GM18502 (cell line): Measurements from ENCODE around the gene CNGB1.
"Not testable (repeated sequence)": the region's sequence is repeated elsewhere in the genome, so short reads cannot be mapped to it uniquely, and the experiment has no call there.

Source experiments
- ATAC-seq: cut with Tn5 transposase; IDR thresholded peaks from one replicate; pipeline ENCODE4 v1.9.1; 2021; ENCODE audit warnings: mild to moderate bottlenecking; ENCODE audit not compliant: unreplicated experiment, poor library complexity

The CNGB1 gene

GRCh38 chr16:57914244-57915173, 56.4 kb downstream of the CNGB1 start:
- ATAC-seq, result no peak

DNA sequence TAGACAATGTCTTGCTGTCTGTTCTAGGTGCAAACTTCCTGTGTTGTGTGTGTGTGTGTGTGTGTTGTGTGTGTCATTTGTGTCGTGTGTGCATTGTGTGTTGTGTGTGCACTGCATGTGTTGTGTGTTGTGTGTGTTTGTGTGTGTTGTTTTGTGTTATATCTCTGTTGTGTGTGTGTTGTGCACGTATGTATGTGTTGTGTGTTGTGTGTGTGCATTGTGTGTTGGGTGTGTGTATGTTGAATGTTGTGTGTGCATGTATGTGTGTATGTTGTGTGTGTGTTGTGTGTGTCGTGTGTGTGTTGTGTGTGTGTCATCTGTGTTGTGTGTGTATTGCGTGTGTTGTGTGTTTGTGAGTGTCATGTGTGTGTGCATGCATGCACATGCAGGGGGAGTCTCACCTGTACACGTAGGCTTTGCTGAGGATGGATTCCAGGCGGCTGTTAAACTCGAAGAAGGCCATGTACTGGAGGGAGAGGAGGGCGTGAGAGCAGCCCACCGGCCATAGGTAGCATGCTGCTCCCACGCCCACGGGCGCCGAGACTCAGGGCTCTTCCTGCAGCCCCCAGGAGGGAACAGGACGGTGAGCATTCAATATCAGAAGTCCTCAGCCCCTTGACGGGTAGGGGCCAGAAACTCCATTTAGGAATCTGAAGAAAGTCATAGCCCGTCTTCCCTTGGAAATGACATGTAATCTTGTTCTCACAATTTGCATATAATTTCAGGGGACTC, 58.2 kb downstream of the CNGB1 start:
- ATAC-seq, result no peak

GRCh38 chr16:57911743-57912142, 59.2 kb downstream of the CNGB1 start:
- no peak for ATAC-seq

GRCh38 chr16:57910696-57911095, 60.2 kb downstream of the CNGB1 start:
- no peak for ATAC-seq

GRCh38 chr16:57908409-57908987, 62.4 kb downstream of the CNGB1 start:
- no peak for ATAC-seq

DNA sequence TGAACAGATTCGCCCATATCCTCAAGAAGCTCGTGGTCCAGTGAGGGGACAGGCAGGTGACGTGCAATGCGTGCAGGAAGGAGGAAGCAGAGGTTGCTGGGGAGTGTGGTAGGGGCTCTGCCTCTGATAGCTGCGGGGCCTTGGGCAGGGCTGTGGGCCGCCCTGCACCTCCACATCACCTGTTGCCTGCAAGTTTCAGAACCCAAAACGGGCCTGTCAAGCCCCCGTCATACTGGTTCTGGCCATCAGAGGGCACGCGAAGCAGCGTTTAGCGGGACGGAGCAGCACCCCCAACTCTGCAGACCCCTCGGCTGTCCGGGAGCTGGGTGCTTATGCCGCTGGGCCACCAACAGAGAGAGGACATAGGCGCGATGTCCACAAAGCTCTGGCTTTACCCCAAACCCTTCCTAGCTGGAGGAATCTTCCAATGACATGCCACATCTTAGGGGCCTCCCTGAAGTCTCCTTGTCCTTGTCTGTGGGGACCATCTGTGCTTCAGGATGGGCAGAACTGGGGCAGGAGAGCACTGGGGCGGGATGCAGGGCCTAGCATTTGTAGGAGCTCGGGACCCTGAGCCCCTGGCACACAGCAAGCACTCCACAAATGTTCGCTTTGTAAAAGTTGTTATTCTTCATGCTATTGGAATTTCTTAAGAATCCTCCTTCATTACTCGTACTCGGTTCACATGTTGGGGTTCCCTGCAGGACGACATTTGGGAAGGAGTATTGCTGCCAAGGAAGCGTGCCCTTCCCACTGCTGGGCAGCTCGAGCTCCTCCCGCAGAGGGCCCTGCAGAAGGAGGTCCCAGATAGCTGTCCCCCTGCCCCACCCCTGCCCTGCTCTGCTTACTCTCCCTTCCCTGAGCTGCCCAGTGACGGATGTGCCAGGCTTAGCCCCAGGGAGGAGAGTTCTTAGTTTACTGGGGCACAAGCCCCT, 64.3 kb downstream of the CNGB1 start:
- no peak for ATAC-seq

DNA sequence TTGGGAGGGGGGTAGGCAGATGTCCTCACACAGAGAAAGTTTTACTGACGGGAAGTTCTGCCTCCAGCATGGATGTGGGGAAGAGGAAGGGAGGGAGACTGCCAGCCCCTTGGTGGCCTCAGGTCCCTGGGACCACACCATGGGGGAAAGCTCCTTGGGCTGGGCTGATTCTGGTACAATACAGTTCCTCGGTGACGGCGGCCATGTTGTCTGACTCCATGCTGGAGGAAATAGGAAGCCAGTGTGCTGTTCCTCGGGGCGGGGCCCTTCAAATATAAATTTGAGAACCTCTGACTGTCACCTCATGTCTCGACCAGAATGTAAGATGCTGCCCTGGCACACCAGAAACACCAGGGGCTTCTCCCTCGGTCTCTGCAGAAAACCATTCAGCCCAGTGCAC, 66.8 kb downstream of the CNGB1 start:
- no peak for ATAC-seq

DNA sequence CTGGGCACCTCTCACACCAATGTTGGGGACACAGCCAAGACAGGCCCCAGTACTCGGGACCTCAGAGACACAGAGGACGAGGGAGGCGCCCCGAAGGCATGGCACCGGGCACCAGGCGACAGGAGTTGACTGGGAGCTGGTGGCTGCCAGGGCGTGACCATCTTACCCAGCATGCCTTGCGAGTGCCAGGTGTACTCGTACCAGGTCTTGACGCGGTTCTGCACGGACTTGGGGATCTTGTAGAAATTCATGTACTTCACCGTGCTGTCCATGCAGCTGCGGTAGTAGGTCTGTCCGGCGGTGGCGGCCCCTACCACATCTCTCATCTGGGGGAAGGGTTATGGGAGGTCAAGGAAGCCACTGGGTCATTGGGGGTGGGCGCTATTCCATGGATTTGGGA, 67.3 kb downstream of the CNGB1 start:
- no peak for ATAC-seq

GRCh38 chr16:57901480-57902069, 69.4 kb downstream of the CNGB1 start:
- no peak for ATAC-seq

DNA sequence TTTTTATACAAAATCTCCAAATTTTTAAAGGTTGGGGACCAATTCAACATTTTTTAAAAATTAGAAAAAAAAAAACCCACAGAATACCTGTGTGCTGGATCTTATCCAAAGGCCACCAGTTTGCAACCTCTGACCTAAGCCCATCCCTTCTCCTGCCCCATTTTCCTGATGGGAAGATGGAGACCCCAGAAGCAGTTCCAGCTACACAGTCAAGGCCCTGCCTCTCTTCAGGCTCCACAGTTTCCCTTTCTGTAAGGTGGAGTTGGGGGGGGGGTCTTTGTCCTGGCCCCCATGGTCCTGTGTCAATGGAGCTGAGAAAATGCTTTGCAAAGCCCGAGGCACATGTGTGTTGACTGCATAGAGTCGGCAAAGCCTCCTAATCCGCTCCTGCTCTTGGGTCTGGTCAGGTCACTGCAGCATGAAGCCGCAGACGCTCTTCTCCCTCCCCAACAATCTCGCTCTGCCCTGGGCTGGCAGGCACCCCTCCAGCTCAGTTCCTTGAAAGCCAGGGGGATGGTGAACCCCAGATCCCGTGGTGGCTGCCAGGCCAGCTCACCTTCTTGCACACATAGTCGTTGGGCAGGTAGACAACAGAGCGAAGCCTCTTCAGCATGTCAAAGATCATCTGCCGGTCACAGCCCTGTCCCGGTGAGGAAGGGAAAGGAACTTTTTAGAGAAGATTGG, 70.0 kb downstream of the CNGB1 start:
- ATAC-seq, result no peak

GRCh38 chr16:57899771-57900661, 70.9 kb downstream of the CNGB1 start:
- ATAC-seq, result no peak

GRCh38 chr16:57898961-57899360, 72.0 kb downstream of the CNGB1 start:
- ATAC-seq, result no peak

DNA sequence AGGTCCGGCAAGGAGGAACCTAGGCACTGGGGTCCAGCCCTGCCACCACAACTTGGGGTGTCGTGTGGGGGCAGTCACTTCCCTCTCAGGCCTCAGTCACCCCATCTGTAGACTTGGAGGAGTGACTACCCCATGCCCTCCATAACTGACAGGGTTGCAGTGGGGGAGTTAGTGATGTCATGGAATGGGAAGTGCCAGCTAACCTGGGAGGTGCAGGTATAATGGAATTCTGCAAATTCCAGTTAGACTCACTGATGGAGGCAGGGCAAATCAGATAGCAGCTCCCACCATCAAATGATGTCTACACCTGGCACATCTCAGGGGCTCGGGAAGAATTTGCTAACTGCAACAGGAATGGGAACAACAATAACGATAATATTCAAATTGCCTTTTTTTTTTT, 72.9 kb downstream of the CNGB1 start:
- ATAC-seq, result no peak

DNA sequence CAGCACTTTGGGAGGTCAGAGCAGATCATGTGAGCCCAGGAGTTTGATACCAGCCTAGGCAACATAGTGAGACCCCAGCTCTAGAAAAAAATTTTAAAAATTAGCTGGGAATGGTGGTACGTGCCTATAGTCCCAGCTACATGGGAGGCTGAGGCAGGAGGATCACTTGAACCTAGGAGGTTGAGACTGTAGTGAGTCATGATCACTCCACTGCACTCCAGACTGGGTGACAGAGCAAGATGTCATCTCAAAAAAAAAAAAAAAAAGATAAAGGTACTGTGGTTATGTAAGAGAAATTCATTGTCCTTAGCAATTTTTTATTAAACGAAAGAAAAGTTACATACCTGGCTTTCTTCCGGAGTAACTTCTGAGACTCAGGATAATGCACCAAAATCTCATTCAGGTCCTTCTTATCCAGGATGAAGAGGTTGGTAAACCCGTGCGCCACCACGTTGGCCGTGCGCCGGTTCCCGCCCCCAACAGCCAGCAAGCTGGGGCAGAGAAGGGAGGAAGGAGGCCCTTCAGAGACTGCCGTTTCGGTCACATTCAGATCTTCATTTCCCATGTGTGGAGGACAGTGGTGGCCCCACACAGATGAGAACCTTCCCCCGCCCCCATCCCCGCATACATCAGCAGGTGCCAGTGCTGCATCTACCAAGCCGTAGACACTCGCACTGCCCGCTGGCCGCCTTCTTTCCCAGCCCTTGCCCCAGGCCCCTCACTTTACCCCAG, 73.7 kb downstream of the CNGB1 start:
- ATAC-seq, result no peak

DNA sequence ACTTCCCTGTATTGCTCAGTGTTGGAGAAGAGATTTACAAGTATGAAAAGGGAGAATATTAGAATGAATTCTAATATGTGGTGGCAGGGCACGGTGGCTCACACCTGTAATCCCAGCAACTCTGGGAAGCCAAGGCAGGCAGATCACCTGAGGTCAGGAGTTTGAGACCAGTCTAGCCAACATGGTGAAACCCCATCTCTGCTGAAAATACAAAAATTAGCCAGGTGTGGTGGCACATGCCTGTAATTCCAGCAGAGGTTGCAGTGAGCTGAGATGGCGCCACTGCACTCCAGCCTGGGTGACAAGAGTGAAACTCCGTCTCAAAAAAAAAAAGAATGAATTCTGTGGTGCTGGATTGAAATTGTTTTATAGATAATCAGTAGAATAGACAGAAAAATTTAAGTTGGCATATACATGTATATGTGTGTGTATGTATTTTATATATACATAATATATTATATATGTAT, 75.8 kb downstream of the CNGB1 start:
- not testable (repeated sequence) for ATAC-seq

GRCh38 chr16:57894390-57895080, 76.4 kb downstream of the CNGB1 start:
- ATAC-seq, result no peak
